ENCODE data around the gene TRIM31. TPM values are rescaled to one million over a fixed set of nuclear protein-coding genes. Genes with fewer than 3 reads are reported as not detected.

Gene TRIM31
- total and polyA plus RNA-seq, 10 donors, result 0.09 to 0.14 TPM; not detected in 8

- Histone ChIP-seq H3K4me1 (peaks cover 2 to 23% (median 17%) of the 10 kb centered on the region in 6 donors), H3K9me3 (no peaks in the 10 kb centered on the region), H3K4me3 (no peak overlapping the region), H3K36me3 (no peaks in the 10 kb centered on the region), H3K27me3 (replicated peaks in 1 of 7) (peaks cover 0 to 88% (median 59%) of the 10 kb centered on the region in 7 donors), H3K27ac (no peak overlapping the region)
- intact Hi-C loops (cut with DNase I; ENCODE audit: low total_unique reads), result loop anchor here (10.0 kb wide), 1 partner anchor 286 kb away; no protein-coding TSS in a partner anchor
- DNase-seq, result peak; percentile 77
- TF ChIP-seq POLR2A (IDR thresholded peaks at IDR 0.05) (no peak), CTCF (IDR thresholded peaks at IDR 0.05 in 8 of 11, conservative IDR thresholded peaks at IDR 0.05 in 3 of 11) (peak; percentile 90 to 98 (median 93)), POLR2AphosphoS5 (IDR thresholded peaks at IDR 0.05) (peak in 1 of 3 donors; percentile 34)
- WGBS, 5 donors, result 28 to 36% (median 32%) methylated on average over 16 of the region's 16 CpGs
Observed at GRCh38 chr6:30130887-30131862, 18.3 kb upstream of the TRIM31 start.

DNA sequence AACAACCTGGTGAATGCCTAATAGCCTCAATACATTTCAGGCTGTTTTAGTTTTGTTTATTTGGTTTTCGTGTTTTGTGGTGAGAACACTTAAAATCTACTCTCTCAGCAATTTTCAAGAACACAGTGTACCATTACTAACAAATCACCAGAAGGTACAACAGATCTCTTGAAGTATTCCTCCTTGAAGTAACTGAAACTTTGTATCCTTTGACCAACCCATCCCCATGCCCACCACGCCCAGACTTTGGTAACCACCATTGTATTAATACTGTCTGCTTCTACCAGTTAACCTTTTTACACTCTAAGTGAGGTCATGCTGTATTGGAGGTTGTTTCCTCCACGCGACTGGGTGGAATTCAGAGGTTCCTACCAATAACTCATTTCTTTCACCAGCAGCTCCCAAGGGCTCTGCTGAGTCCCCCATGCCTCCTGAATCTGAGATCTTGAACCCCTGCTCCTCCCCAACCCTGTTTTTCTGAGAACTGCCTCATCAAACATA lies 17.3 kb upstream of the TRIM31 start:
- peaks cover 2 to 23% (median 17%) of the 10 kb centered on the region in 6 donors for H3K4me1 ChIP-seq
- WGBS, 5 donors, result 59 to 74% (median 64%) methylated on average over 4 of the region's 4 CpGs
- no peaks in the 10 kb centered on the region for H3K9me3 ChIP-seq
- intact Hi-C loops (cut with DNase I; ENCODE audit: low total_unique reads), result loop anchor here (10.0 kb wide), 1 partner anchor 285 kb away; no protein-coding TSS in a partner anchor
- TF ChIP-seq POLR2A (IDR thresholded peaks at IDR 0.05) (no peak), CTCF (IDR thresholded peaks at IDR 0.05 in 8 of 11, conservative IDR thresholded peaks at IDR 0.05 in 3 of 11) (no peak), POLR2AphosphoS5 (IDR thresholded peaks at IDR 0.05) (no peak)
- no peak overlapping the region for H3K27ac ChIP-seq
- peaks cover 0 to 81% (median 59%) of the 10 kb centered on the region in 7 donors for H3K27me3 ChIP-seq (replicated peaks in 1 of 7)
- DNase-seq, result no peak
- no peak overlapping the region for H3K4me3 ChIP-seq
- H3K36me3 ChIP-seq, result no peaks in the 10 kb centered on the region

- 62 to 76% (median 73%) methylated on average over 10 of the region's 10 CpGs for WGBS, 5 donors
- no peak overlapping the region for H3K4me3 ChIP-seq
- no peaks in the 10 kb centered on the region for H3K9me3 ChIP-seq
- no peak for DNase-seq
- intact Hi-C loops (cut with DNase I; ENCODE audit: low total_unique reads), result loop anchor here (10.0 kb wide), 1 partner anchor 285 kb away; no protein-coding TSS in a partner anchor
- H3K36me3 ChIP-seq, result no peaks in the 10 kb centered on the region
- H3K27me3 ChIP-seq (replicated peaks in 1 of 7), result peaks cover 0 to 79% (median 59%) of the 10 kb centered on the region in 7 donors
- H3K4me1 ChIP-seq, result peaks cover 2 to 23% (median 17%) of the 10 kb centered on the region in 6 donors
- TF ChIP-seq POLR2AphosphoS5 (IDR thresholded peaks at IDR 0.05) (no peak), POLR2A (IDR thresholded peaks at IDR 0.05) (no peak), CTCF (IDR thresholded peaks at IDR 0.05 in 8 of 11, conservative IDR thresholded peaks at IDR 0.05 in 3 of 11) (no peak)
- no peak overlapping the region for H3K27ac ChIP-seq
Observed at GRCh38 chr6:30129265-30130178, 16.6 kb upstream of the TRIM31 start.

All from spleen (tissue), 11 donors.